ENCODE data around the gene DFFB.

Gene DFFB

GRCh38 chr1:3931007-3931912, 74.0 kb downstream of the DFFB start:
- no peak for DNase-seq

GRCh38 chr1:3932156-3932919, 75.1 kb downstream of the DFFB start:
- DNase-seq = no peak

All from stimulated activated CD4-positive, alpha-beta T cell treated with anti-CD3 and anti-CD28 coated beads, Interleukin-12 subunit alpha, Interleukin-12 subunit beta, amount 100 ng/mL, for 4 hours (primary cell).